CD4-positive, alpha-beta T cell treated with Interleukin-4 for 1 hour (primary cell): Measurements from ENCODE around the gene MRPL42.
"Not testable (repeated sequence)": the region's sequence is repeated elsewhere in the genome, so short reads cannot be mapped to it uniquely, and the experiment has no call there.

Experiments used
- DNase-seq, 2 donors: peaks; one replicate each; pipeline ENCODE4 v3.0.0-alpha.2; 2020 to 2022

MRPL42 gene

DNA sequence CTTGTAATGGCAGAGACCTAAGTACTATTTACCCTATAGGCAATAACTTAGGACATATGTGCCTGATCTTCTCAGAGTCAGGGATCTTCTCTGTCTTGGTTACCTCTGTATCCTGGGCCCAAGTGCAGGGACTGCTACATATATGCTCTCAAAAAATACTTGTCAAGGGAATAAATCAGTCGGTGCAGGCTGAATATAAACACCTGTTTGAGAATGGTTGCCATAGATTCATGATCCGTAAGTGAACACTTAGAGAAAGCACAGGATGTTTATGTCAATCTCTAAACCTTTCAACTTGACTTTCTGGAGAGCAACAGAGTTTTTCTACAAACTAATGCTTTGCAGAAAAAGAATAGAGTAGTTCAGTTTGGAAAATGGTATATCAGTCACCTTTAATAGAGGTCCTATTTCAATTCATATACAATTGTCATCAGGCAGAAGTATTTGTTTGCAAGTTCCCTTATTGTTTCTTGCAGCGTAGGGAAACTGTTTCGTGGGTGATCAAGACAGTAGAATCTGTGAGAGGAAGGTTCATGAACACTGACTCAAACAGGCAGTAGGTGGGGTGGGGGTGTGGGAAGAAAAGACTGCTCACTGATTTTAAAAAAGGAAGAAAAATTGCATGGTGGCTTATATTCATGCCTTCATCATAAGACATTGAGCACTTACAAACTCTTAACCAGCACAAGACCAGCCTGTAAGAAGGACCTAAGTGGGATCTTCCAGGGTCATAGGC lies 19.6 kb upstream of the MRPL42 start:
- DNase-seq = no peak

- no peak for DNase-seq
These were observed 18.5 kb upstream of the MRPL42 start for GRCh38 chr12:93448796-93449195.

GRCh38 chr12:93449277-93449676 lies 18.0 kb upstream of the MRPL42 start:
- no peak for DNase-seq

GRCh38 chr12:93451423-93452158 lies 15.7 kb upstream of the MRPL42 start:
- DNase-seq = no peak

- DNase-seq = no peak
These were observed 13.7 kb upstream of the MRPL42 start for GRCh38 chr12:93453633-93454032.

GRCh38 chr12:93456077-93456476 lies 11.2 kb upstream of the MRPL42 start:
- DNase-seq = no peak

DNA sequence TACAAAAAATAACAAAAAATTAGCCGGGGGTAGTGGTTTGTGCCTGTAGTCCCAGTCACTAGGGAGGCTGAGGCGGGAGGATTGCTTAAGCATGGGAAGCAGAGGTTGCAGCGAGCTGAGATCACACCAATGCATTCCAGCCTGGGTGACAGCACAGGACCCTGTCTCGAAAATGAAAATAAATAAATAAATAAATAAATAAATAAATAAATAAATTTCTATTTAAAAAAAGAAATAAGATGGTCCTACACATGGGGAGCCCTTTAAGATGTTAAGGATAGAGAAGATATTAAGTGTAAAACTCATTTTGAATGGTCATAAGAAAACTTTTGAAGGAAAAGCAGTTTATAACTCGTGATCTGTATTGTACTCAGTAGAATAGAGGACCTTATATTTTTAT lies 8.2 kb upstream of the MRPL42 start:
- DNase-seq = no peak

DNA sequence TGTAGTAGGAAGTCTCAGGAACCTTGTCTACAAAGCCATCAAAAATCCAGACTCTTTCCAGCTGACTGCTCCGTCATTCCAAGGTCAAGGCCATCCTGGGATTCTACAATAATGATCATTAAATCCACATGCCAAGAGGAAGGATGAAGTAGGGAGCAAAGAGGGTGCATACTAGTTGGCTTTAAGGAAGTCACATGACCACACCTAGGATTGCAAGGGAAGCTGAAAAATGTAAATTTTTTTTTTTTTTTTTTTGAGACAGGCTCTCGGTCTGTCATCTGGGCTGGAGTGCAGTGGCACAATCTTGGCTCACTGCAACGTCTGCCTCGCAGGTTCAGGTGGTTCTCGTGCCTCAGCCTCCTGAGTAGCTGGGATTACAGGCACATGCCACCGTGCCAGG lies 7.3 kb upstream of the MRPL42 start:
- no peak for DNase-seq

DNA sequence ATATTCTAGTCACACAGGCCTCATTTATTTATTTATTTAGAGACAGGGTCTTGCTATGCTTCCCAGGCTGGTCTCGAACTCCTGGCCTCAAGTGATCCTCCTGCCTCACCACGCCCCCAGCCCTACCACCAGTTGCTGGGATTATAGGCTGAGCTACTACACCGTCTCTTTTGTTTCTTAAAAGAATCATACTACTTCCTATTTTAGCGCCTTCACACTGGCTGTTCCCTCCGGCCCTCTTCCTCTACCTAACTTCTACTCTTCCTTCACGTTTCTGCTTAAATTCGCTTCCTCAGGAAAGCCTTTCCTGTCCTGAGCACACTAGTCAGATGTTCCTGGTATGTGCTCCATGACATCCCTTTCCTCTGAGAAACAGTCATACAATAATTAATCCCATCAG lies 6.4 kb upstream of the MRPL42 start:
- no peak for DNase-seq

DNA sequence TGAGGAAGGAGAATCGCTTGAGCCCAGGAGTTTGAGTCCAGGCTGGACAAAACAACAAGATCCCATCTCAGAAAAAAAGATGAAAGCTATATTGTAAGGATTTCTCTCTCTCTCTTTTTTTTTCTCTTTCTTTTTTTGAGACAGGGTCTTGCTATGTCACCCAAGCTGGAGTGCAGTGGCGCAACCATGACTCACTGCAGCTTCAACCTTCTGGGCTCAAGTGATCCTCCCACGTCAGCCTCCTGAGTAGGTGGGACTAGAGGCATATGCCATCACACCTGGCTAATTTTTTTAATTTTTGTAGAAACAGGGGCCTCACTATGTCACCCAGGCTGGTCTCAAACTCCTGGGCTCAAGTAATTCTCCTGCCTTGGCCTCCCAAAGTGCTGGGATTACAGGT lies 5.8 kb upstream of the MRPL42 start:
- DNase-seq = no peak

DNA sequence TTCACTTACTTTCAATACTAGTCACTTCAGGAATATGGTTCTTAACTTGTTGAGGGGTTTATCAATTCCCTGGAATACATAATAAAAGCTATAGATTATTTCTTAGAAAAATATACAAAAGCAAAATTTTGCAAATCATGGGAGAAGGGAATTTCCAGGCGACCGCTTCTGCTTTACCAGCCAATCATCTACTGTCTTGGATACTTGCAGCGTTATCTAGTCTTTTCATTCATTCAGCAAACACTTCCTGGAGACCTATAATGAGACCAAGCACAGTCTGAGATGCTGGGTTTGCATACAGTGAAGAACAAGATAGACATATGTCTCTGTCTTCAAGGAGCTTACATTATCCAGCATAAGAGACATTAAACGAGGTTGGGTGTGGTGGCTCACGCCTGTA lies 1.5 kb upstream of the MRPL42 start:
- no peak for DNase-seq

GRCh38 chr12:93466625-93467350 lies 526 bp upstream of the MRPL42 start:
- DNase-seq = no peak

DNA sequence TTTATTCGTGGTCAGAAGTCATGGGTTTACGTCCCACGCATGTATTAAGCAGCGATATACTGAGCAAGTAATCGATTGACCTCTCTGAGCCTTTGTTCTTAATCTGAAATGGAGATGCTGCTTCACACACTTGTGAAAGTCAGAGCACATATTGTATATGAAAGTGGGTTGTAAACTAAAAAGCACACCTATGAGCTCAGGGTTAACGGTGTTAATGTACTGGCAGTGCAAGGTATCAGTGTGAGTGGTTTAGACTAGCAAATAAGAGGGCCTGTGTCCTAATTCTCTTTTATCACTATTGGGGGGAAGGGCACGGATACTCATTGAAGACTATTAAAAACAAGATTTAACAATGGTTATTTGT lies 676 bp downstream of the MRPL42 start:
- no peak for DNase-seq

DNA sequence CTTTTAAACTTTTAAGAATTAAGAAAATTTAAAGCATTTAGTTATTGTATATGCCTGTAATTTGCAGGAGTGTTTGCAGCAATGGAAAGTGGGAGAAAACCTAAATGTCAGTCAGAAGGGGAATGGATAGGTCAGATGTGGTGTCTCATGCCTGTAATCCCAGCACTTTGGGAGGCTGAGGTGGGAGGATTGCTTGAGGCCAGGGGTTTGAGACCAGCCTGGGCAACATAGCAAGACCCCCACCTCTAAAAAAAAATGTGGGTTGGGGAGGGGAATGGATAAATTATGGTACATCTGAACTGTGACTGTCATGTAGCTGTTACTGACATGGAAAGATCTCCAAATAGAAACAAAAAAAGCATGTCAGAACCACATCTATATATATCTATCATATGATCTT lies 2.1 kb downstream of the MRPL42 start:
- no peak for DNase-seq

DNA sequence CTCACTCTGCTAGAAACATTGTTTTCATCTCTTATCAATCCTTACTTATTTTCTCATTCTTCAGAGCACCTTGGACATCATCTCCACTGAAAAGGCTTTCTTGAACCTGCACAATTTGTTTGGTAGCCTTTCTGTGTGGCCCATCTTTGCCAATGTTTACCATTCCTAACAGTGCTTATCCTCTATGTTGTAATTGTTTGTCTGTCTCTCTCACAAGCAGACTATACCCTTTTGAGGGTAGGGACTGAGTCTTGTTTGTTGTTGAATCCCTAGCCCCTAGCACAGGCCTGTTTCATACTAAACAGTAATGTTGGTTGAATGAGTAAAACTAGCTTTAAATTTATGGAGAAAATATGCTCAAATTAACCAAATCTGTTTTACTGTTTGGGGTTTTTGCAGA lies 9.2 kb downstream of the MRPL42 start:
- no peak for DNase-seq

DNA sequence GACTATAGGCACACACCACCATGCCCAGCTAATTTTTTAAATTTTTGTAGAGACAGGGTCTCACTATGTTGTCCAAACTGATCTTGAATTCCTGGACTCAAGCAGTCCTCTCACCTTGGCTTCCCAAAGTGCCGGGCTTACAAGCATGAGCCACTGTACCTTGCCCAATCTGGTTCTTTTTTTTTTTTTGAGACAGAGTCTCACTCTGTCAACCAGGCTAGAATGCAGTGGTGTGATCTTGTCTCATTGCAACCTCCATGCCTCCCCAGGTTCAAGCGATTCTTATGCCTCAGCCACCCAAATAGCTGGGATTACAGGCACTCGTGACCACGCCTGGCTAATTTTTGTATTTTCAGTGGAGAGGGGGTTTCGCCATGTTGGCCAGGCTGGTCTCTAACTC lies 15.4 kb downstream of the MRPL42 start:
- no peak for DNase-seq

- DNase-seq = no peak
These were observed 16.0 kb downstream of the MRPL42 start for GRCh38 chr12:93483151-93483807.

DNA sequence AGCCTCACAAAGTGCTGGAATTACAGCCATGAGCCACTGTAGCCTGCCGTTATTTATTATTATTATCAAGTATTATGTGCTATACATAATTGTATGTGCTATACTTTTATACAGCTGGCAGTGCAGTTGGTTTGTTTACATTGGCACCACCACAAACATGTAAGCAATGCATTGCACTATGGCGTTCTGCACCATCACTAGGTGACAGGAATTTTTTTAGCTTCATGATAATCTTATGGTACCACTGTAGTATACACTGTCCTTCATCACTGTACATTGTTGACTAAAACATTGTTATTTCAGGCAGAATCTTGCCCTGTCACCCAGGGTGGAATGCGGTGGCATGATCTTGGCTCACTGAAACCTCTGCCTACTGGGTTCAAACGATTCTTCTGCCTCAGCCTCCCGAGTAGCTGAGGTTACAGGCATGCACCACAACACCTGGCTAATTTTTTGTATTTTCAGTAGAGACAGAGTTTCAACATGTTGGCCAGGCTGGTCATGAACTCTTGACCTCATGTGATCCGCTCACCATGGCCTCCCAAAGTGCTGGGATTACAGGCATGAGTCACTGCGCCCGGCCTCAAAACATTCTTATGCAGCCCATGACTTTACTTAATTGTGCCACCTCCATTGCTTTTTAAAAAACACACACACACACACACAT lies 17.1 kb downstream of the MRPL42 start:
- no peak for DNase-seq

DNA sequence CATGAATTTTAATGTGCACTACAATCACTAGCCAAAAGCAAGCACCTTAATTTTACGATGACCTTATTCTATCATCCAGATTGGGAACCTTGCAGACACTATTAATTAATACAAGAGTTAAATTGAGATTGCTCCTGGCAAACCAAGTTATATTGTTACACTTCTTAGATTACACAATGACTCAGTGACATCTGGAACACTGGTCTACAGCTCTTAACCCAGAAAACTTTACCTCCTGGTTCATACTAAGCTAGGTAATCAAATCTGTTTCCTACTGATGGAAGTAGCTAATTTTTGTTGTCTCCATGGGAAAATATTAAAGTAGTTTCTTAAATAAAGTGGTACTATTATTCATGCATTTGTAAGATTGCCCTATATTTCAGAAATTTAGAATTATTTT lies 25.5 kb downstream of the MRPL42 start:
- not testable (repeated sequence) for DNase-seq

DNA sequence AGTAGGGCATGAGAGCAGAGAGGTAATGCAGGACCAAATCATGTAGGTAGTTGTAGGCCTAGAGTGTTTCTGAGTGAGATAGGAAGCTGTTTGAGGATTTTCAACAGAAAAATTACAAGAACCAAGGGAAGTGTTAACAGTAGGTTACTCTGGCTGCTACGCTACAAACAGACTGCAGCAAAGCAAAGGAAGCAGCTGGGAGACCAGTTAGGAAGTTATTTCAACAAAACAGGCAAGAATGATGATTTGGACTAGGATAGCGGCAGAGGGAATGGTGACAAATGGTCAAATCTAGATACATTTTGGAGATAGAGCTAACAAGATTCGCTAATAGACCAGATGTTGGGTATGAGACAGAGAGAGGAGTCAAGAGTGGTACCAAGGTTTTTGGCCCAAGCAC lies 26.8 kb downstream of the MRPL42 start:
- DNase-seq = no peak

- DNase-seq = no peak
These were observed 30.1 kb downstream of the MRPL42 start for GRCh38 chr12:93497456-93497855.

- not testable (repeated sequence) for DNase-seq
These were observed 31.5 kb downstream of the MRPL42 start for GRCh38 chr12:93498813-93499212.

DNA sequence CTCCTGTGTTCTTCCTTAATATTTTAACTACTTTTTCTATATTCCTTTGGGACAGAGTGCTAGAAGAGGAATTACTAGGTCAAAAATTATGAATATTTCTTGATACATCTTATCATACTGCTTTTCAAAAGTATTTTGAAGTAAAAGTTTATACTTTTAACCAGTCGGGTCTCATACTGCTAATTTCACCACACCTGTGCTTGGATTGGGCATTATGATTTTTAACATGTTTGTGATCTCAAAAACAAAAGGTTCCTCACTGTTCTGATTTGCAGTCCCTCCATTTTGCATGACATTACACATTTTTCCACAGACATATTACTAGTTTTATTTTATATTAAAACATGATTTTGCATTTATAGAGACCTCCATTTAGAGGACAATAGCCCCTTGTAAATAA lies 32.9 kb downstream of the MRPL42 start:
- no peak for DNase-seq
